Sciatic nerve (tissue), 2 donors: ENCODE measurements around the gene PRTG. TPM values are rescaled to one million over a fixed set of nuclear protein-coding genes. Genes with fewer than 3 reads are reported as not detected.
"Not testable (repeated sequence)": the region's sequence is repeated elsewhere in the genome, so short reads cannot be mapped to it uniquely, and the experiment has no call there.

Experiments
- ATAC-seq: fragments of 200-7000 bp; cut with Tn5 transposase; one replicate; pipeline ENCODE4 v1.9.1; 2020; ENCODE audit warnings: mild to moderate bottlenecking, moderate library complexity
- DNase-seq: peaks from one replicate; pipeline ENCODE4 v3.0.0-alpha.2; 2020; ENCODE audit warnings: low spot score
- intact Hi-C: fragments of 100-400 bp; cut with DNase I; formaldehyde crosslinking; loops from one replicate; pipeline ENCODE4 v1.14.2; 2022
- total RNA-seq: library from RNA; stranded (reverse); fragmentation: NEBNext Ultra II Directional; extraction: Animal tissue kit (Norgen Biotek cat#: 25700); gene quantifications from one replicate; pipeline ENCODE4 v1.2.1, GENCODE V29; 2021
- donor health status: DM: no; HTN: no; CAD: no.
- donor health status: DM: no; HTN: no; CAD: no.

PRTG gene
- total RNA-seq, 1 donor from 2014 or later, result 4.9 TPM

- ATAC-seq (no peak), DNase-seq (no peak)
- intact Hi-C loops, result no loop called here
Measured at GRCh38 chr15:55654561-55655031, 88.4 kb downstream of the PRTG start.

GRCh38 chr15:55652909-55653495 is 90.0 kb downstream of the PRTG start:
- intact Hi-C loops, result no loop called here
- DNase-seq (no peak), ATAC-seq (no peak)

- DNase-seq (no peak), ATAC-seq (no peak)
- intact Hi-C loops, result no loop called here
Measured at GRCh38 chr15:55652359-55652758, 90.6 kb downstream of the PRTG start.

- intact Hi-C loops, result no loop called here
- ATAC-seq, result no peak
- DNase-seq, result no peak
Measured at GRCh38 chr15:55649058-55649423, 93.9 kb downstream of the PRTG start.

GRCh38 chr15:55638764-55639163 is 104.2 kb downstream of the PRTG start:
- intact Hi-C loops, result no loop called here
- DNase-seq, result no peak
- ATAC-seq, result no peak

- intact Hi-C loops, result no loop called here
- DNase-seq (no peak), ATAC-seq (no peak)
Measured at GRCh38 chr15:55637086-55637485, 105.9 kb downstream of the PRTG start.

GRCh38 chr15:55633731-55634130 is 109.2 kb downstream of the PRTG start:
- intact Hi-C loops, result no loop called here
- no peak for DNase-seq
- ATAC-seq, result no peak

DNA sequence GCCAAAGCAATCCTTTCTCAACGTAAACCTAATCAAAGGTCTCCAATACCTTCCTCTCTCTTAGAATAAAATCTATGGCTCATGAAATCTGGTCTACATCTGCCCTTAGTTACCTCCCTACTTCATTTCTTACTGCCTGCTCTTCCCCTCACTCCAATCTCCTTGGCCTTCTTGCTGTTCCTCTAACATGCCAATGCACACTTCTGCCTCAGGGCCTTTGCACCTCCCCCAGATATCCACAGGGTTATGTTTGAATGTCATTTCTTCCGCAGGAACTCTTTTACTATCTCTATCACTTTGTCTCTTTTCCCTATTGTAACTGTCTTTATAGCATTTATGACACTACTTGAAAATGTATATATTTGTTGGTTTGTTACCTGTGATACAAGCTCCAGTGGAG is 110.5 kb downstream of the PRTG start:
- no peak for ATAC-seq
- DNase-seq, result no peak
- intact Hi-C loops, result no loop called here

DNA sequence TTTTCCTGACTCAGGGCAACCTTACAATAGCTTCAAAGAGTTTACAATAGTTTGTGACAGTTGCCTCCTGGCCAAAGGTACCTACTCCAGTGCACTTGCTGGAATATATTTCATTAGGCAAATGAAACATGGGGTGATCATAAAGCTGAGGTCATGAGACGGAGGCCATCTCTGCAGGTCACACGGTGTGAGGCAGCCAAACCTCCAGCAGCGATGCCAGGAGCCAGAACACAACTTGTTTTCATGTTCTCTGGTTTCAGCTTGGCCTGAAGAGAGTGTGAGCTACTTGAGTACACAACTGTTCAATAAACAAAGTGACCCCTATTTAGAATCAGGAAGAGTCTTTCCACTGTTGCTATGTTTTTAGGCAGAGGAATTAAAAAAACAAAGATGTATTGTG is 112.1 kb downstream of the PRTG start:
- intact Hi-C loops, result no loop called here
- ATAC-seq, result peak; percentile 46

GRCh38 chr15:55628369-55628730 is 114.6 kb downstream of the PRTG start:
- ATAC-seq (no peak), DNase-seq (no peak)
- intact Hi-C loops, result no loop called here

More for the DNA sequence above, 112.1 kb downstream of the PRTG start:
- no peak for DNase-seq

DNA sequence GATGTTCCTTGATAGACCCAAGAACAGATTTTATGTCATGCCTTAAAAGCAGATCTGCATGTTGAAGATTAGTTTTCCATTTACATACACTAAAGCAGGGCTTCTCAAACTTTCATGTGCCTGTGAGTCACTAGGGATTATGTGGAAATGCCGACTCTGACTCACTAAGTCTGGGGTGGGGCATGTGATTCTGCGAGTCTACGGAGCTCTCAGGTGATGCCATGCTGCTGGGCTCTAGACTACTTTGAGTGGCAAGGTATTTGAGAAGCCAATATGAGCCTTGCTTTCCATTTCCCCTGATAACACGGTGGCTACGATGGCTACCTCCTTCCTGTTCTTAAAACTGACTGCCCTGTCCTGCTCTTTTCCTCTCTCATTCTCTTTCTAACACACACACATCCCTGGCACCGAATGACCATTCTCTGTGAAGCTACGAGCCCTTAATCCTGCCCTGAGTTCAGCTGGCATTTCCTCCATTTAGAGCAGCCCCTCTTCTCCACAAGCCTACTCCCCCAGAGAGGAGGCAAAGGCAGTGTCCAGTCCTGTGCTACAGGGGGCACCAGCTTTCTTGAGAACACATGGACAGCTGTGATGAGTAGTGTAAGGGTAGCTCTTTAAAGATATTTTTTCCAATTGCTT is 115.1 kb downstream of the PRTG start:
- DNase-seq (no peak), ATAC-seq (no peak)
- intact Hi-C loops, result no loop called here

DNA sequence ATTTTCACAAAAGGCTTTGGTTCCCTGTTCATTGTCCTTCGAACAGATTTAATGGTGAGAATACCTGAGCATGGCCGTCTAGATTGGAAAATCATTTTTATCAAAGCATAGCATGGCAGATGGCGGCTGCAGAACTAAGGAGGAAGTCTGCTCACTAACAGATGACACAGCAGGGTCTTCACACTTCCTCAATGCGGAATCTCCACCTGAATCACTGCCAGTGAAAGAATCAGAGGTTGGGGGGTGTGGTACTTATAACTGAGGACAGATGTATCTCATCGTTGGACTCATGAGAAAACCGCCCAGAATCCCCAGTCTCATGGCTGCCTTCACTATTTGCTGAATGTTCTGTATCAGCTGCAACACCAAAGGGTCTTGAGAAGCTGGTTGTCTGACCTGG is 123.2 kb downstream of the PRTG start:
- intact Hi-C loops, result no loop called here
- ATAC-seq, result no peak
- DNase-seq, result no peak

DNA sequence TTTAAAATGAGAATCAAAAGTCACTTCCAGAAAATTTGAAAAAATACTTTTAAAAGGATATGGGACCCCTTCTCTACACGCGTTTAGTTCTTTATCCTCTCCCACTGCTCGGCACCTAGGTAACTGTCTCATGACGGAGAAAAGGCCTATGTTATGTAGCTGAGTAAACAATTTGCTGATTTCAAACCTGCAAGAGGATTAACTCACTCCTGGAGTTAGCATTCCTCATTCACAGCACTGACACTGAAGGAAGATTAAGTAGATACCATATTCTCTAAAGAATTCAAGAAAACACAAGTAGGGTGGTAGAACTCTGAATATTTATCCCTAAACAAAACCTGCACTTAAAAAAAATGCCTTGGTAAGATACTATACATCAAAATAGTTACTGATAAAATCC is 124.6 kb downstream of the PRTG start:
- intact Hi-C loops, result no loop called here
- DNase-seq (no peak), ATAC-seq (no peak)

DNA sequence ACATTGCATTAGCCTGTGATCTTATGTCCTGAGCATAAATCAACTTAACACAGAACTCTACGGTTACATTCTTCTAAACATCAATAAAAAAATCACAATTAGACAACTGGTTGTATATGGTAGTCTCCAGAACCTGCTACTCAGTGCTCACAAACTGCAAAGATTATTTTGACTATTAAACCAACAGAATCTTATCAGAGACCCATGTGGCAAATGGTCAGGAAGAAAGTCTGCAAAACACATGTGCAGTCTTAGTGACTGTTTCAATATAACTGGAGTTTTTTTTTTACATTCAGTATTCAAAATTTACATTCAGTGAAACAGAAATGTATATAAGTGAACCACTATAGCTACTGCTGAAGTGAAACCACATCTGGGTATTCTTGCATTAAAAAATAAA is 127.5 kb downstream of the PRTG start:
- intact Hi-C loops, result no loop called here
- ATAC-seq (no peak), DNase-seq (no peak)

- ATAC-seq (no peak), DNase-seq (no peak)
- intact Hi-C loops, result no loop called here
Measured at GRCh38 chr15:55613727-55614126, 129.2 kb downstream of the PRTG start.

DNA sequence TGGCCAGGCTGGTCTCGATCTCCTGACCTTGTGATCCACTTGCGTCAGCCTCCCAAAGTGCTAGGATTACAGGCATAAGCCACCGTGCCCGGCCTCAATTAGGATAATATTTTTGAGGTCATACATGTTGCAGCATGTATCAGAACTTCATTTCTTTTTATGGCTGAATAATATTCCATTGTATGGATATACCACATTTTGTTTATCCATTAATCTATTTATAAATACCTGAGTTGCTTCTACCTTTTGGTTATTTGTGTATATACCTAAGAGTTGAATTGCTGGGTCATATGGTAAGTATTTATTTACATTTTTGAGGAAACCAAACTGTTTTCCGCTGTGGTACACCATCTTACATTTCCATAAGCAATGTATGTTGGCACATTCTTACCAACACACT is 136.7 kb downstream of the PRTG start:
- no peak for ATAC-seq

DNA sequence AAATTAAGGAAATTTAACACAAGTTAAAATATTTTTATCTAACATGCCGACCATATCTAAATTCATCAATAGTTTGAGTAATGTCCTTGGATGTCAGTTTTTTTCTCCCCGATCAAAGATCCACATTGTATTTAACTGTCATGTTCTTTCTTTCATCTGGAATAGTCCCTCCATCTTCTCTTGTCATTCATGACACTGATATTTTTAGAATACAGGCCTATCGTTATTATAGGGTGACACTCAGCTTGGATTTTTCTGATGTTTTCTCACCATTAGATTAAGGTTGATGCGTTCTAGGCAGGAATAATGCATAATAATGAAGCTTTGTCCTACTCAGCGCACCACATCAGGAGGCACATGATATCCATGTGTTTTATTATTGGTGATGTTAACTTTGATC is 141.6 kb downstream of the PRTG start:
- ATAC-seq, result no peak
- intact Hi-C loops, result no loop called here
- no peak for DNase-seq

More for the DNA sequence above, 136.7 kb downstream of the PRTG start:
- no peak for DNase-seq
- intact Hi-C loops, result no loop called here

GRCh38 chr15:55599439-55599838 is 143.5 kb downstream of the PRTG start:
- DNase-seq (no peak), ATAC-seq (no peak)
- intact Hi-C loops, result no loop called here

DNA sequence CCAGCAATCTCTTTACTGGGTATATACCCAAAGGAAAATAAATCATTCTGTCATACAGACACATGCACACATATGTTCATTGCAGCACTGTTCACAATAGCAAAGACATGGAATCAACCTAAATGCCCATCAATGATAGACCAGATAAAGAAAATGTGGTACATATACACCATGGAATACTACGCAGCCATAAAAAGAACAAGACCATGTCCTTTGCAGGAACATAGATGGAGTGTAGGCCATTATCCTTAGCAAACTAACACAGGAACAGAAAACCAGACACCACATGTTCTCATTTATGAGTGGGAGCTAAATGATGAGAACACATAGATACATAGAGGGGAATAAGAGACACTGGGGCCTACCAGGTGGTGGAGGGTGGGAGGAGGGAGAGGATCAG is 149.9 kb downstream of the PRTG start:
- ATAC-seq, DNase-seq, intact Hi-C loops: not testable (repeated sequence)

DNA sequence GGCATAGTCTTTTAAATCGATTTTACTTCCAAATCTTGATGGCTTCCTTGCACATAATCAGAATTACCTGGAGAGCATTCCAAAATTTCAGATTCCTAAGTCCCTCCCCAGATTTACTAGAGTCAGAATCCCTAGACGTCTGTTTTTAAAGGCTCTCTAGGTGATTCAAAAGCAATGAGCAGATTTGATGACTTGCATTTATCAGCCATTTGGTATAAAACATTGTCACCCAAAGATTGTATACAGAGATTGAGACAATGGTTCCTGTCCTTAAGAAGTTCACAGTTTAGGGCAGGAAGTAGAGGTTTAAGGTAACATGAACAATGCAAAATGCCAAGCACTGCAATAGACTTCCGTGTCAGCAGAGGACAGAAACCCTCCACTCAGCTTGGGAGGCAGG is 152.2 kb downstream of the PRTG start:
- DNase-seq (no peak), ATAC-seq (no peak)
- intact Hi-C loops, result no loop called here

DNA sequence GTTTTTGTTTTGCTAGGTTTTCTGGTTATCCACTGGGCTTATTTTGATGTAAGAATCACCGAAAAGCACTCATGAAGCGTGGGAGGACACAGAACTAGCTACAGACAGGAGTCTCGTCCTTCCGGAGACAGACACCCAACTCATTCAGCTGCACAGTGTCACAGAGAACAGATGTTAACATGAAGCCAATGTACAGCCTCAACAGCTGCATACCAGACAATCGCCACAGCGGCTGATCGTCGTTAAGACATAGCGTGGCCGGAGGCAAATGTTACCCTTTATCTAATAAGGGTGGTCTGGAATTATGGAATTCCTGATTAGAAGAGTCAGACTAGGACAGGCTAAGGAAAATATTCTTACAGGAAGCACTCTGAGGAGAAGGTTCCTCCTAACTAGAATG is 153.7 kb downstream of the PRTG start:
- intact Hi-C loops, result no loop called here
- DNase-seq, result no peak
- no peak for ATAC-seq
